WTC11 (cell line): ENCODE data around the gene CFAP92.

Experiments
- ATF1 ChIP-seq: sonication (generic); formaldehyde crosslinking; IDR thresholded peaks from 2 replicates; pipeline ENCODE4 v1.8.1; 2023; ENCODE audit warnings: mild to moderate bottlenecking, moderate library complexity, missing genetic modification reagents
- CREM ChIP-seq: sonication (generic); formaldehyde crosslinking; IDR thresholded peaks from 2 replicates; pipeline ENCODE4 v1.8.1; 2022; ENCODE audit warnings: mild to moderate bottlenecking, missing genetic modification reagents, moderate library complexity
- FOXJ3 ChIP-seq: sonication (generic); formaldehyde crosslinking; IDR thresholded peaks from 2 replicates; pipeline ENCODE4 v1.9.0; 2021; ENCODE audit warnings: missing genetic modification reagents, mild to moderate bottlenecking, borderline replicate concordance
- KAT7 ChIP-seq: sonication (generic); formaldehyde crosslinking; IDR thresholded peaks from 2 replicates; pipeline ENCODE4 v1.8.1; 2023; ENCODE audit warnings: missing genetic modification reagents, mild to moderate bottlenecking, borderline replicate concordance
- SMAD4 ChIP-seq: sonication (generic); formaldehyde crosslinking; IDR thresholded peaks from 2 replicates; pipeline ENCODE4 v1.8.0; 2022; ENCODE audit warnings: mild to moderate bottlenecking, missing genetic modification reagents
- SOX15 ChIP-seq: fragments of 250-450 bp; sonication (Bioruptor Pico); IDR thresholded peaks from 2 replicates; pipeline ENCODE4 v1.9.0; 2021; ENCODE audit warnings: mild to moderate bottlenecking
- SP1 ChIP-seq: sonication (generic); formaldehyde crosslinking; conservative IDR thresholded peaks from 2 replicates; pipeline ENCODE4 v1.8.1; 2022; ENCODE audit warnings: missing genetic modification reagents
- ZBTB21 ChIP-seq: sonication (generic); formaldehyde crosslinking; IDR thresholded peaks from 2 replicates; pipeline ENCODE4 v1.8.1; 2023; ENCODE audit warnings: mild to moderate bottlenecking, missing genetic modification reagents, borderline replicate concordance
- ZNF121 ChIP-seq: sonication (generic); formaldehyde crosslinking; IDR thresholded peaks from 2 replicates; pipeline ENCODE4 v1.8.0; 2023; ENCODE audit warnings: missing genetic modification reagents
- TF ChIP-seq, protein P1 (sequence below): fragments of 200-600 bp; IDR thresholded peaks from 2 replicates; pipeline ENCODE4 v1.8.0; 2022; ENCODE audit warnings: antibody characterized with exemption
- TF ChIP-seq, protein P2 (sequence below): sonication (generic); formaldehyde crosslinking; IDR thresholded peaks from 2 replicates; pipeline ENCODE4 v1.8.1; 2022; ENCODE audit warnings: low read depth, missing genetic modification reagents, borderline replicate concordance
- TF ChIP-seq, protein P3 (sequence below): sonication (generic); formaldehyde crosslinking; IDR thresholded peaks from 2 replicates; pipeline ENCODE4 v1.8.0; 2022; ENCODE audit warnings: mild to moderate bottlenecking, missing genetic modification reagents
- TF ChIP-seq, protein P4 (sequence below): sonication (generic); formaldehyde crosslinking; IDR thresholded peaks from 2 replicates; pipeline ENCODE4 v1.8.1; 2023; ENCODE audit warnings: mild to moderate bottlenecking, missing genetic modification reagents, borderline replicate concordance

DNA sequence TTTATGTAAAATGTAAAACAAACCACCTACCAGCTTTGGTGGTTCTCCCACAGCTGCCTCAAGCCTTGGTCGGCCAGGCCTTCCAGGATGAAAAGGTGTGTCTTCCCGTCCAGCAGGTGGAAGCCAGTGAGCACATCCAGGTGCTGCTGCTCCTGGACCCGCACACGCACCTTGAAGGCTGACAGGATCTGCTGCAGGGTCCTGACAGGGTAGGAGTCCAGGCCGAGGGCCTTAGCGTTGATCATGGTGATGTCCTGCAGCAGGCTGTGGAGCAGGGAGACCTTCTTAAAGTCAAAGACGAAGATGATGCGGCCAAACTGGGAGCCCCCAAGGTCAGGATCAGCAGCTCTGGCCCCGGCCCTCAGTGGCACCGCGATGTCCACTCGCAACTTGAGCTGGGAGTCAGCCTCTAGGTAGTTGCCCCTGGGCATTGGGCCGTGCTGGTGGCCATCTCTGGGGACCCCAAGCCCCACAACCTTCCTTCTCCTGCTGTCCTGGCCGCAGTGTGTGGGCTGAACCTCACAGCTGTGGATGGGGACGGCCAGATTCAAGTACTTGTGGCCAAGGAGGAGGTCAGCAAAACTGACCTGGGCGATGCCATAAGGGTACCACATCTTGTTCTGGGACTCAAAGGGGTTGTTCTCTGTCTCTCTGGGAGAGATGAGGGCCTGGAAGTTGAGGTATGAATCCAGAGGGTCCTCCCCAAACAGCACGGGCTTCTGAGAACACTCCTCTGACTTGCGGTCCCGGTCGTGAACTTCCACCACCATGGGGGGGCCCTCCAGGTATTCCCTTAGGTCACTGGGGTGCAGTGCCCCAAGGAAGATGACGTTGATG is 48.6 kb downstream of the CFAP92 start:
- TF ChIP-seq, protein P1, sequence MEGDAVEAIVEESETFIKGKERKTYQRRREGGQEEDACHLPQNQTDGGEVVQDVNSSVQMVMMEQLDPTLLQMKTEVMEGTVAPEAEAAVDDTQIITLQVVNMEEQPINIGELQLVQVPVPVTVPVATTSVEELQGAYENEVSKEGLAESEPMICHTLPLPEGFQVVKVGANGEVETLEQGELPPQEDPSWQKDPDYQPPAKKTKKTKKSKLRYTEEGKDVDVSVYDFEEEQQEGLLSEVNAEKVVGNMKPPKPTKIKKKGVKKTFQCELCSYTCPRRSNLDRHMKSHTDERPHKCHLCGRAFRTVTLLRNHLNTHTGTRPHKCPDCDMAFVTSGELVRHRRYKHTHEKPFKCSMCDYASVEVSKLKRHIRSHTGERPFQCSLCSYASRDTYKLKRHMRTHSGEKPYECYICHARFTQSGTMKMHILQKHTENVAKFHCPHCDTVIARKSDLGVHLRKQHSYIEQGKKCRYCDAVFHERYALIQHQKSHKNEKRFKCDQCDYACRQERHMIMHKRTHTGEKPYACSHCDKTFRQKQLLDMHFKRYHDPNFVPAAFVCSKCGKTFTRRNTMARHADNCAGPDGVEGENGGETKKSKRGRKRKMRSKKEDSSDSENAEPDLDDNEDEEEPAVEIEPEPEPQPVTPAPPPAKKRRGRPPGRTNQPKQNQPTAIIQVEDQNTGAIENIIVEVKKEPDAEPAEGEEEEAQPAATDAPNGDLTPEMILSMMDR: no peak
- no peak for TF ChIP-seq SOX15 (CRISPR knock-in tag)
- TF ChIP-seq KAT7: no peak
- TF ChIP-seq SP1: no peak
- no peak for TF ChIP-seq SMAD4
- TF ChIP-seq, protein P2, sequence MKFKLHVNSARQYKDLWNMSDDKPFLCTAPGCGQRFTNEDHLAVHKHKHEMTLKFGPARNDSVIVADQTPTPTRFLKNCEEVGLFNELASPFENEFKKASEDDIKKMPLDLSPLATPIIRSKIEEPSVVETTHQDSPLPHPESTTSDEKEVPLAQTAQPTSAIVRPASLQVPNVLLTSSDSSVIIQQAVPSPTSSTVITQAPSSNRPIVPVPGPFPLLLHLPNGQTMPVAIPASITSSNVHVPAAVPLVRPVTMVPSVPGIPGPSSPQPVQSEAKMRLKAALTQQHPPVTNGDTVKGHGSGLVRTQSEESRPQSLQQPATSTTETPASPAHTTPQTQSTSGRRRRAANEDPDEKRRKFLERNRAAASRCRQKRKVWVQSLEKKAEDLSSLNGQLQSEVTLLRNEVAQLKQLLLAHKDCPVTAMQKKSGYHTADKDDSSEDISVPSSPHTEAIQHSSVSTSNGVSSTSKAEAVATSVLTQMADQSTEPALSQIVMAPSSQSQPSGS (CRISPR knock-in tag): no peak
- TF ChIP-seq, protein P3, sequence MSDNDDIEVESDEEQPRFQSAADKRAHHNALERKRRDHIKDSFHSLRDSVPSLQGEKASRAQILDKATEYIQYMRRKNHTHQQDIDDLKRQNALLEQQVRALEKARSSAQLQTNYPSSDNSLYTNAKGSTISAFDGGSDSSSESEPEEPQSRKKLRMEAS: no peak
- no peak for TF ChIP-seq CREM
- TF ChIP-seq ATF1 (CRISPR knock-in tag): no peak
- TF ChIP-seq FOXJ3 (CRISPR knock-in tag): no peak
- TF ChIP-seq ZBTB21: no peak
- TF ChIP-seq, protein P4, sequence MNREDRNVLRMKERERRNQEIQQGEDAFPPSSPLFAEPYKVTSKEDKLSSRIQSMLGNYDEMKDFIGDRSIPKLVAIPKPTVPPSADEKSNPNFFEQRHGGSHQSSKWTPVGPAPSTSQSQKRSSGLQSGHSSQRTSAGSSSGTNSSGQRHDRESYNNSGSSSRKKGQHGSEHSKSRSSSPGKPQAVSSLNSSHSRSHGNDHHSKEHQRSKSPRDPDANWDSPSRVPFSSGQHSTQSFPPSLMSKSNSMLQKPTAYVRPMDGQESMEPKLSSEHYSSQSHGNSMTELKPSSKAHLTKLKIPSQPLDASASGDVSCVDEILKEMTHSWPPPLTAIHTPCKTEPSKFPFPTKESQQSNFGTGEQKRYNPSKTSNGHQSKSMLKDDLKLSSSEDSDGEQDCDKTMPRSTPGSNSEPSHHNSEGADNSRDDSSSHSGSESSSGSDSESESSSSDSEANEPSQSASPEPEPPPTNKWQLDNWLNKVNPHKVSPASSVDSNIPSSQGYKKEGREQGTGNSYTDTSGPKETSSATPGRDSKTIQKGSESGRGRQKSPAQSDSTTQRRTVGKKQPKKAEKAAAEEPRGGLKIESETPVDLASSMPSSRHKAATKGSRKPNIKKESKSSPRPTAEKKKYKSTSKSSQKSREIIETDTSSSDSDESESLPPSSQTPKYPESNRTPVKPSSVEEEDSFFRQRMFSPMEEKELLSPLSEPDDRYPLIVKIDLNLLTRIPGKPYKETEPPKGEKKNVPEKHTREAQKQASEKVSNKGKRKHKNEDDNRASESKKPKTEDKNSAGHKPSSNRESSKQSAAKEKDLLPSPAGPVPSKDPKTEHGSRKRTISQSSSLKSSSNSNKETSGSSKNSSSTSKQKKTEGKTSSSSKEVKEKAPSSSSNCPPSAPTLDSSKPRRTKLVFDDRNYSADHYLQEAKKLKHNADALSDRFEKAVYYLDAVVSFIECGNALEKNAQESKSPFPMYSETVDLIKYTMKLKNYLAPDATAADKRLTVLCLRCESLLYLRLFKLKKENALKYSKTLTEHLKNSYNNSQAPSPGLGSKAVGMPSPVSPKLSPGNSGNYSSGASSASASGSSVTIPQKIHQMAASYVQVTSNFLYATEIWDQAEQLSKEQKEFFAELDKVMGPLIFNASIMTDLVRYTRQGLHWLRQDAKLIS (CRISPR knock-in tag): no peak
- no peak for TF ChIP-seq ZNF121 (CRISPR knock-in tag)
